Fibroblast of lung (primary cell): ENCODE results near the gene OTUD3. TPM values are rescaled to one million over a fixed set of nuclear protein-coding genes. Genes with fewer than 3 reads are reported as not detected.

Experiments used
- DNase-seq, 2 donors: peaks; one replicate each; pipeline versions ENCODE4 v3.0.0 to v3.0.0-alpha.2; 2010; ENCODE audit warnings: low read depth in 2 of 2
- H2AFZ ChIP-seq: 2 replicates; pipeline ENCODE4 v1.5.1; 2012; ENCODE audit warnings: low read length, control low read depth, inconsistent platforms
- H3K27ac ChIP-seq: 2 replicates; pipeline ENCODE4 v1.5.1; 2011; ENCODE audit warnings: low read length, control low read depth; ENCODE audit not compliant: insufficient read depth
- H3K27me3 ChIP-seq: 2 replicates; pipeline ENCODE4 v1.5.1; 2011; ENCODE audit warnings: mild to moderate bottlenecking, low read length; ENCODE audit not compliant: control insufficient read depth, insufficient read depth
- H3K36me3 ChIP-seq: 2 replicates; pipeline ENCODE4 v1.5.1; 2011; ENCODE audit warnings: low read length; ENCODE audit not compliant: control insufficient read depth, insufficient read depth
- H3K4me1 ChIP-seq: 2 replicates; pipeline ENCODE4 v1.5.1; 2011; ENCODE audit warnings: low read length; ENCODE audit not compliant: control insufficient read depth, insufficient read depth; ENCODE audit errors: extremely low read depth
- H3K4me2 ChIP-seq: 2 replicates; pipeline ENCODE4 v1.5.1; 2011; ENCODE audit warnings: low read length, control low read depth; ENCODE audit not compliant: insufficient read depth; ENCODE audit errors: extremely low read depth
- H3K4me3 ChIP-seq, 4 experiments: fragments of 200-600 bp in 1 of 4; sonication (generic) in 1 of 4; replicated peaks in 1 of 4; 2 replicates each; pipeline ENCODE4 v1.5.1; 2011 to 2016; ENCODE audit warnings: low read length in 4 of 4, low read depth in 3 of 4, mild to moderate bottlenecking in 3 of 4, control low read depth in 2 of 4, inconsistent platforms in 1 of 4, mixed read lengths in 1 of 4; ENCODE audit not compliant: insufficient read depth in 1 of 4; ENCODE audit errors: control extremely low read depth in 1 of 4
- H3K79me2 ChIP-seq: 2 replicates; pipeline ENCODE4 v1.5.1; 2012; ENCODE audit warnings: mild to moderate bottlenecking, low read length, inconsistent platforms; ENCODE audit not compliant: control insufficient read depth, insufficient read depth
- H3K9ac ChIP-seq: 2 replicates; pipeline ENCODE4 v1.5.1; 2011; ENCODE audit warnings: mild to moderate bottlenecking, low read length, control low read depth; ENCODE audit not compliant: insufficient read depth
- H3K9me3 ChIP-seq: 2 replicates; pipeline ENCODE4 v1.5.1; 2012; ENCODE audit warnings: low read depth, low read length; ENCODE audit not compliant: control insufficient read depth, insufficient read depth
- H4K20me1 ChIP-seq: 2 replicates; pipeline ENCODE4 v1.5.1; 2011; ENCODE audit warnings: low read length; ENCODE audit not compliant: control insufficient read depth, insufficient read depth; ENCODE audit errors: extremely low read depth
- CTCF ChIP-seq, 2 donors: IDR thresholded peaks in 1 of 2; conservative IDR thresholded peaks in 1 of 2; 1 replicate in 1 of 2; 2 replicates in 1 of 2; pipeline ENCODE4 v1.5.1; 2011 to 2012; ENCODE audit warnings: low read length in 2 of 2, control low read depth in 1 of 2, inconsistent platforms in 1 of 2, low read depth in 1 of 2, mild to moderate bottlenecking in 1 of 2
- EZH2 ChIP-seq: IDR thresholded peaks from 2 replicates; pipeline ENCODE4 v1.5.1; 2012; ENCODE audit warnings: low read length, control low read depth, mild to moderate bottlenecking; ENCODE audit errors: missing control alignments
- polyA plus RNA-seq, 2 donors: library from polyadenylated mRNA; depleted of rRNA in 1 of 2; stranded (reverse) in 1 of 2; unstranded in 1 of 2; fragments of >200 nt; gene quantifications; 2 replicates each; pipeline ENCODE4 v1.2.1, GENCODE V29; 2011 to 2012; ENCODE audit warnings: missing spikeins in 1 of 2
- total RNA-seq: library from RNA; depleted of rRNA; stranded (reverse); fragments of >200 nt; gene quantifications from 2 replicates; pipeline ENCODE4 v1.2.1, GENCODE V29; 2014

OTUD3 gene
- total and polyA plus RNA-seq, 2 donors (not counting 1 experiment from before 2014, with no cell fraction given) = 3.0 to 5.0 TPM

- no peaks in the 10 kb centered on the region for H3K9me3 ChIP-seq
- no peak for DNase-seq
- no peak overlapping the region for H3K4me2 ChIP-seq
- H3K9ac ChIP-seq = no peak overlapping the region
- no peaks in the 10 kb centered on the region for H4K20me1 ChIP-seq
- no peaks in the 10 kb centered on the region for H3K36me3 ChIP-seq
- H3K4me1 ChIP-seq = no peaks in the 10 kb centered on the region
- H2AFZ ChIP-seq = no peak overlapping the region
- H3K79me2 ChIP-seq = no peaks in the 10 kb centered on the region
- peaks cover 4% of the 10 kb centered on the region for H3K27me3 ChIP-seq
- no peak overlapping the region for H3K27ac ChIP-seq
- no peak overlapping the region for H3K4me3 ChIP-seq
- TF ChIP-seq CTCF (conservative IDR thresholded peaks at IDR 0.05 in 1 of 2, IDR thresholded peaks at IDR 0.05 in 1 of 2; ENCODE audit: low read depth in 1 of 2, low read length in 2 of 2) (no peak), EZH2 (no peak)
Observed at GRCh38 chr1:19946331-19946751, 64.1 kb downstream of the OTUD3 start.

- Histone ChIP-seq H3K36me3 (no peaks in the 10 kb centered on the region), H3K4me2 (no peak overlapping the region), H3K4me3 (no peak overlapping the region), H3K27me3 (peaks cover 4% of the 10 kb centered on the region), H3K9me3 (no peaks in the 10 kb centered on the region), H3K4me1 (no peaks in the 10 kb centered on the region), H3K79me2 (no peaks in the 10 kb centered on the region), H4K20me1 (no peaks in the 10 kb centered on the region), H3K27ac (no peak overlapping the region), H3K9ac (no peak overlapping the region), H2AFZ (no peak overlapping the region)
- DNase-seq = no peak
- TF ChIP-seq CTCF (conservative IDR thresholded peaks at IDR 0.05 in 1 of 2, IDR thresholded peaks at IDR 0.05 in 1 of 2; ENCODE audit: low read depth in 1 of 2, low read length in 2 of 2) (no peak), EZH2 (no peak)
Observed at GRCh38 chr1:19946971-19947370, 64.8 kb downstream of the OTUD3 start.

DNA sequence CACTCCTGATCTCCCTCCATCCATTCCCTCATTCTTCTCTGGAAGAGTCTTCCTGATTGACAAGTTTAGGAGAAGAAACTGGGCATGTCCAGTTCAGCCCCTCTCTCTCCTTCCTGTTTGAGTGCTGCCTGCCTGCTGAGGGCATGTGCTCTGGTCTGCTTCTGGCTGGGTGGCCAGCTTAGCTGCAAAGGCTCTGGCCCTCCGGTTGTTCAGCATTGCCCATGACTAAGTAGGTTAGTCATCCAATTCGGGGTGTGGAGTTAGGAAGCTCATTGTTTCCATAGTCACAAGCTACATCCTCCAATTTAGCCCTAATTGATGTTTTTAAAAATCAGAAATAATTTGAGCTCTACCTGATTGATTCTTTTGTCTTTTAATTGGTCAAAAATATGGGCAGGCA, 66.8 kb downstream of the OTUD3 start:
- no peaks in the 10 kb centered on the region for H3K79me2 ChIP-seq
- no peaks in the 10 kb centered on the region for H3K36me3 ChIP-seq
- H3K9me3 ChIP-seq = no peaks in the 10 kb centered on the region
- H3K4me3 ChIP-seq = no peak overlapping the region
- H3K4me1 ChIP-seq = no peaks in the 10 kb centered on the region
- H3K4me2 ChIP-seq = no peak overlapping the region
- TF ChIP-seq CTCF (conservative IDR thresholded peaks at IDR 0.05 in 1 of 2, IDR thresholded peaks at IDR 0.05 in 1 of 2; ENCODE audit: low read depth in 1 of 2, low read length in 2 of 2) = no peak
- TF ChIP-seq EZH2 = no peak
- peak; percentile 60 to 88 for DNase-seq
- peak overlapping the region; percentile 47 for H2AFZ ChIP-seq
- no peaks in the 10 kb centered on the region for H4K20me1 ChIP-seq
- H3K27me3 ChIP-seq = peaks cover 4% of the 10 kb centered on the region
- H3K27ac ChIP-seq = no peak overlapping the region
- H3K9ac ChIP-seq = no peak overlapping the region
